ENCODE data around the gene NOLC1.

NOLC1 gene

DNA sequence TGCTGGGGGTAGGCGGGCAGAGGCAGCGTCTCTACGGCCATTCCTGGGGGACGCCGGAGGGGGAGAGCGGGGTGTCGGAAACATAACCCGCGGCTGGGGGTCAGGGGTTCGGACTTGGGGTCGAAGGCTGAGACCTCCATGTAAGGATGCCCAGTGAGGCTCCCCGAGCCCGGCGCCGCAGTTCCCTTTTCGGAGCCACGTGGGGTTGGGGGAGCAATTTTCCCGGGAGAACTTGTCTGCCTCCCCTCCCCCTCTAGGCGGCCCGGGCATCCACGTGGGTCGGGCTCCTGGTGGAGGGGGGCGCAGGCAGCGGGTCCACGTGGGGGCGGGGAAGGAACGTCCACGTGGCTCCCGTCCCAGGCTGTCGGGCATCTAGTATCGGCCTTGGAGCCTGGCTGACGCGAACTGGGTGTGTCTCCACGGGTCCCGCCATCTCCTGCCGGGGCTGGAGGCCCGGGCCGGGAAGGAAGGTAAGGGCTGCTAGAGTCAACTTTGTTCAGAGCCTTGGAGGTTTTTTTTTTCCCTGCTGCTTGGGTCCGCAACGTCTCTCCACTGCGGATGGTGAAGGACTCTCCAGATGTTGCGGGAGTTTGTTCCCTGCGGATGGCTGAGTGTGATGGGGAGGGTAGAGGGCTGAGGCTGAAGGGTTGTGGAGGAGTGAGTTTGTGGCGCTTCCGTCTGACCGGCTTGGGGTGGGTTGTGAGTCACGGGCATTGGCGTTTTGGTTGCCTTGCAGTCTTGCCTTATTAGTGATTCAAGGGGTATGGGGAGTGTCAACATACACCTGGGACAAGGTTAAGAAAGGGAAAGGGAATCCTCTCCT is 18.6 kb upstream of the NOLC1 start:
- TF ChIP-seq ZNF274 (IDR thresholded peaks at IDR 0.05; ENCODE audit: low read depth, low read length) = no peak
- peak overlapping the region; percentile 78 for H3K4me3 ChIP-seq (ENCODE audit: low read length)

- H3K4me3 ChIP-seq (ENCODE audit: low read length) = peak overlapping the region; percentile 78
- no peak for TF ChIP-seq ZNF274 (IDR thresholded peaks at IDR 0.05; ENCODE audit: low read depth, low read length)
Observed at GRCh38 chr10:102134416-102134815, 17.8 kb upstream of the NOLC1 start.

- TF ChIP-seq ZNF274 (IDR thresholded peaks at IDR 0.05; ENCODE audit: low read depth, low read length) = no peak
- no peak overlapping the region for H3K4me3 ChIP-seq (ENCODE audit: low read length)
Observed at GRCh38 chr10:102135956-102136526, 16.1 kb upstream of the NOLC1 start.

DNA sequence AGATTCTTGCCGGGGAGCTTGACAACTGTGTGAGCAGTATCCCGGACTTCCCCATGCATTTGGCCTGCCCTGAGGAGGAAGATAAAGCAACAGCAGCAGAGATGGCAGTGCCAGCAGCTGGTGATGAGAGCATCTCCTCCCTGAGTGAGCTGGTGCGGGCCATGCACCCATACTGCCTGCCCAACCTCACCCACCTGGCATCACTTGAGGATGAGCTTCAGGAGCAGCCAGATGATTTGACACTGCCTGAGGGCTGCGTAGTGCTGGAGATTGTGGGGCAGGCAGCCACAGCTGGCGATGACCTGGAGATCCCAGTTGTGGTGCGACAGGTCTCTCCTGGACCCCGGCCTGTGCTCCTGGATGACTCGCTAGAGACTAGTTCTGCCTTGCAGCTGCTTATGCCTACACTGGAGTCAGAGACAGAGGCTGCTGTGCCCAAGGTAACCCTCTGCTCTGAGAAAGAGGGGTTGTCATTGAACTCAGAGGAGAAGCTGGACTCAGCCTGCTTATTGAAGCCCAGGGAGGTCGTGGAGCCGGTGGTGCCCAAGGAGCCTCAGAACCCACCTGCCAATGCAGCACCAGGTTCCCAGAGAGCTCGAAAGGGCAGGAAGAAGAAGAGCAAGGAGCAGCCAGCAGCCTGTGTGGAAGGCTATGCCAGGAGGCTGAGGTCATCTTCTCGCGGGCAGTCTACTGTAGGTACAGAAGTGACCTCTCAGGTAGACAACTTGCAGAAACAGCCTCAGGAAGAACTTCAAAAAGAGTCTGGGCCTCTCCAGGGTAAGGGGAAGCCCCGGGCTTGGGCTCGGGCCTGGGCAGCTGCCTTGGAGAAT is 12.7 kb upstream of the NOLC1 start:
- H3K4me3 ChIP-seq (ENCODE audit: low read length) = no peak overlapping the region
- no peak for TF ChIP-seq ZNF274 (IDR thresholded peaks at IDR 0.05; ENCODE audit: low read depth, low read length)

- TF ChIP-seq ZNF274 (IDR thresholded peaks at IDR 0.05; ENCODE audit: low read depth, low read length) = no peak
- no peak overlapping the region for H3K4me3 ChIP-seq (ENCODE audit: low read length)
Observed at GRCh38 chr10:102140218-102140617, 12.0 kb upstream of the NOLC1 start.

GRCh38 chr10:102140913-102141540 is 11.2 kb upstream of the NOLC1 start:
- H3K4me3 ChIP-seq (ENCODE audit: low read length) = no peak overlapping the region
- TF ChIP-seq ZNF274 (IDR thresholded peaks at IDR 0.05; ENCODE audit: low read depth, low read length) = no peak

DNA sequence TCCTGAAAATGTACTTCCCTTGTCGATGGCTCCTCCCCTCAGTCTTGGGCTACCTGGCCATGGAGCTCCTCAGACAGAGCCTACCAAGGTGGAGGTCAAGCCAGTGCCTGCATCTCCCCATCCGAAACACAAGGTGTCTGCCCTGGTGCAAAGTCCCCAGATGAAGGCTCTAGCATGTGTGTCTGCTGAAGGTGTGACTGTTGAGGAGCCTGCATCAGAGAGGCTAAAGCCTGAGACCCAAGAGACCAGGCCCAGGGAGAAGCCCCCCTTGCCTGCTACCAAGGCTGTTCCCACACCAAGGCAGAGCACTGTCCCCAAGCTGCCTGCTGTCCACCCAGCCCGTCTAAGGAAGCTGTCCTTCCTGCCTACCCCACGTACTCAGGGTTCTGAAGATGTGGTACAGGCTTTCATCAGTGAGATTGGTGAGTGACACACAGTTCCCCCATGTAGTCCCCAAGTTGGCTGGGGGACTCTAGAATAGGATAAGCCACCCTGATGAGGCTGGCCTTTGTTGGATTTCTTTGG is 10.5 kb upstream of the NOLC1 start:
- H3K4me3 ChIP-seq (ENCODE audit: low read length) = no peak overlapping the region
- TF ChIP-seq ZNF274 (IDR thresholded peaks at IDR 0.05; ENCODE audit: low read depth, low read length) = no peak

GRCh38 chr10:102146971-102147428 is 5.2 kb upstream of the NOLC1 start:
- TF ChIP-seq ZNF274 (IDR thresholded peaks at IDR 0.05; ENCODE audit: low read depth, low read length) = no peak

DNA sequence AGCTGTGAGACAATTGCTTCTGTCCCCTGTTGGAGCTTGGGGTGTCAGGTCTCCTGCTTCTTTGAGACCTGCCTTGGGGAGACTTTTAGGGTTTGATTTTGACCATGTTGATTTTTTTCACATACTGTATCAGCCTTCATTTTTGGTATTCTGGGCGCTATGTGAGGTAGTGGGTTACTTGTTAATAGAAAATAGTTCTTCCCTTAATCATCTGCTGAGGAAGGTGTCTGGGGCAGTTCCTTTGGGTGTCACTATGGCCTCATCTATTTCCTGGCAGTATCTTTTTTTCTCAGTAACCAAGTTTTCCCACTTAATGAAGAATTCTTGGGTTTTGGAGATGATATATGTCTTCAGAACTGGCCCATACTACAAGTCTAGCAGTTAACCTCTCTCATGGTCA is 4.6 kb upstream of the NOLC1 start:
- H3K4me3 ChIP-seq (ENCODE audit: low read length) = no peak overlapping the region
- TF ChIP-seq ZNF274 (IDR thresholded peaks at IDR 0.05; ENCODE audit: low read depth, low read length) = no peak

More at GRCh38 chr10:102146971-102147428, 5.2 kb upstream of the NOLC1 start:
- H3K4me3 ChIP-seq (ENCODE audit: low read length) = no peak overlapping the region

- H3K4me3 ChIP-seq (ENCODE audit: low read length) = no peak overlapping the region
Observed at GRCh38 chr10:102148275-102148674, 3.9 kb upstream of the NOLC1 start.

GRCh38 chr10:102150970-102151773 is 1.0 kb upstream of the NOLC1 start:
- TF ChIP-seq ZNF274 (IDR thresholded peaks at IDR 0.05; ENCODE audit: low read depth, low read length) = no peak
- no peak overlapping the region; the same call in 1 of the 2 replicates for H3K4me3 ChIP-seq (ENCODE audit: low read length)

More at GRCh38 chr10:102148275-102148674, 3.9 kb upstream of the NOLC1 start:
- no peak for TF ChIP-seq ZNF274 (IDR thresholded peaks at IDR 0.05; ENCODE audit: low read depth, low read length)

DNA sequence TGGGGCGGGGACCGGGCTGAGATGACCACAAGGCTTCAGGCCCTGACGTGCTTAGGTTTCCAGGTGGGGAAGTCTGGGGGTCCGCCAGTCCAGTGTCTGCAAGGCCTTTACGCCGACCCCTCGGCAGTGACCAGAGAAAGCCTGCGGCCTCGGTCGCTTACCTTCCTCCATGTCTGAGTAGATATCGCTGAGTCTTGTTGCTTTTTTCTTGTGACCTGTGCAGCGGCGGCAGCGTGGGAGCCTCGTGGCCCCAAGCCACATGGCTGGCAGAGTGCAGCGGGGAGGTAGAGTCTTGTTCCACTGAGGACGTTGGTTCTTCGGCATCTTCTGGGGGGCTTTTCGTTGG is 329 bp downstream of the NOLC1 start:
- peak overlapping the region; percentile 97 for H3K4me3 ChIP-seq (ENCODE audit: low read length)
- no peak for TF ChIP-seq ZNF274 (IDR thresholded peaks at IDR 0.05; ENCODE audit: low read depth, low read length)

DNA sequence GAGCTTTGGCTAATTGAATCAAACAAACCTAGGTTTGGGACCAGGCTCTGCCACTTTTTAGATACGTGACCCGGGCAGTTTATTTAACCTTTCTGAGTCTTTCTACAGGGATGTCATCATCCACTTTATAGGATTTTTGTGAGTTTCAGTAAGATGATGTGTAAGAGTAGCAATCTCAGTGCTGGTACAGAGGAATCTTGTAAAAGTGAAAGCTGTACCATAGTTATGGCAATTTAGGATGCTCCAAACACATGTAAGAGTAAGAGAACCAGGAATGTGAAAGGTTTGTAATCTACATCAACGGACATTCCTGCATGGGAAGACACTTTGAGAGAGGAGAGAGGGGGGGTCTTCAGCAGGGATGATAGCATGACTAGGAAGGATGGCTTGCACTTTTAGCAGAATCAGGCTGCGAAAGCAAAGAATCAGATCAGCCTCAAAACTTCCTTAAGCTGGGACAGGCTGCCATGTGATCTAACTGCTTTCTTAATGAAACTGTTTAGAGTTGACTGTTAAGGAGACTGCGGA is 968 bp downstream of the NOLC1 start:
- no peak for TF ChIP-seq ZNF274 (IDR thresholded peaks at IDR 0.05; ENCODE audit: low read depth, low read length)
- H3K4me3 ChIP-seq (ENCODE audit: low read length) = peak overlapping the region; percentile 97

All from GM08714 (cell line).